HCT116 (cell line): ENCODE results near the gene PRR16. TPM values are rescaled to one million over a fixed set of nuclear protein-coding genes. Genes with fewer than 3 reads are reported as not detected.

Source experiments
- ATAC-seq: fragments of 200-7000 bp; cut with Tn5 transposase; 2 replicates; pipeline ENCODE4 v1.9.1; 2020; ENCODE audit warnings: mild to moderate bottlenecking, moderate library complexity
- BruUV-seq: library from RNA; stranded (reverse); fragments of 400-500 nt; replicated peaks from 2 replicates; lab custom pipeline; 2021; lab: Mats Ljungman, UMichigan
- CTCF ChIA-PET: fragments of 300-600 bp; sonication (Branson Sonifier 250); formaldehyde crosslinking; loops from one replicate; lab custom pipeline; 2021; ENCODE audit warnings: antibody characterized with exemption; lab: Charles Lee
- POLR2A ChIA-PET: fragments of 300-600, 350-600 bp; sonication (Branson Sonifier 250); formaldehyde crosslinking; loops from one replicate; lab custom pipeline; 2021; ENCODE audit warnings: antibody characterized with exemption; lab: Charles Lee
- RAD21 ChIA-PET, 2 experiments: fragments of 300-600 bp; sonication (Branson Sonifier 250); formaldehyde crosslinking; loops; one replicate each; lab custom pipeline; 2023; ENCODE audit warnings: low total read pairs in 2 of 2; ENCODE audit not compliant: uncharacterized antibody in 2 of 2, unreplicated experiment in 2 of 2, low non-redundant PET in 1 of 2; lab: Charles Lee
- DNase-seq: peaks from one replicate; pipeline ENCODE4 v3.0.0-alpha.2; 2010; ENCODE audit warnings: low read depth, low spot score
- H2AFZ ChIP-seq: fragments of 200-600 bp; shearing (Covaris generic), sonication (generic); 2 replicates; pipeline ENCODE4 v1.6.1; 2017; ENCODE audit warnings: low read depth, mixed run types, mixed read lengths, antibody characterized with exemption, low read length; ENCODE audit not compliant: poor library complexity, severe bottlenecking
- H3K27ac ChIP-seq: 2 replicates; pipeline ENCODE4 v1.5.1; 2012; ENCODE audit warnings: low read depth, low read length
- H3K27me3 ChIP-seq: fragments of 200-600 bp; sonication (generic); 2 replicates; pipeline ENCODE4 v1.6.1; 2016; ENCODE audit warnings: mixed run types, low read length, mixed read lengths; ENCODE audit not compliant: insufficient read depth
- H3K36me3 ChIP-seq, 2 experiments: fragments of 200-500 bp in 1 of 2; fragments of 200-600 bp in 1 of 2; sonication (Bioruptor generic) in 1 of 2; sonication (generic) in 1 of 2; 2 replicates each; pipeline versions ENCODE4 v1.5.1 to v1.6.1; 2014 to 2016; ENCODE audit warnings: low read length in 2 of 2, inconsistent platforms in 1 of 2, mixed read lengths in 1 of 2, mixed run types in 1 of 2; ENCODE audit not compliant: insufficient read depth in 2 of 2, control insufficient read depth in 1 of 2
- H3K4me1 ChIP-seq, 2 experiments: fragments of 200-600 bp in 1 of 2; sonication (generic) in 1 of 2; 2 replicates each; pipeline versions ENCODE4 v1.5.1 to v1.6.1; 2012 to 2017; ENCODE audit warnings: low read length in 2 of 2, inconsistent platforms in 1 of 2, mild to moderate bottlenecking in 1 of 2, mixed read lengths in 1 of 2, mixed run types in 1 of 2, moderate library complexity in 1 of 2; ENCODE audit not compliant: insufficient read depth in 2 of 2, control insufficient read depth in 1 of 2
- H3K4me2 ChIP-seq: fragments of 200-600 bp; sonication (generic); 2 replicates; pipeline ENCODE4 v1.6.1; 2017; ENCODE audit warnings: mixed run types, low read length, mixed read lengths
- H3K4me3 ChIP-seq, 2 experiments: fragments of 200-600 bp in 1 of 2; sonication (generic) in 1 of 2; replicated peaks in 1 of 2; 2 replicates each; pipeline ENCODE4 v1.5.1; 2011 to 2016; ENCODE audit warnings: low read length in 2 of 2, control low read depth in 1 of 2, low read depth in 1 of 2, mild to moderate bottlenecking in 1 of 2, mixed read lengths in 1 of 2, mixed run types in 1 of 2
- H3K79me2 ChIP-seq: fragments of 200-600 bp; sonication (generic); 2 replicates; pipeline ENCODE4 v1.6.1; 2017; ENCODE audit warnings: mild to moderate bottlenecking, mixed run types, low read length, moderate library complexity, mixed read lengths; ENCODE audit not compliant: insufficient read depth
- H3K9ac ChIP-seq: fragments of 200-600 bp; sonication (generic); 2 replicates; pipeline ENCODE4 v1.6.1; 2016; ENCODE audit warnings: low read length, mixed read lengths
- H3K9me2 ChIP-seq: fragments of 200-600 bp; sonication (generic), shearing (Covaris generic); 2 replicates; pipeline ENCODE4 v1.6.1; 2017; ENCODE audit warnings: mixed run types, mild to moderate bottlenecking, moderate library complexity; ENCODE audit not compliant: insufficient read depth
- H3K9me3 ChIP-seq, 2 experiments: fragments of 200-500 bp in 1 of 2; fragments of 200-600 bp in 1 of 2; sonication (Bioruptor generic) in 1 of 2; sonication (generic) in 1 of 2; 2 replicates each; pipeline ENCODE4 v1.6.1; 2014 to 2017; ENCODE audit warnings: low read length in 2 of 2, mixed read lengths in 2 of 2, inconsistent platforms in 1 of 2, low read depth in 1 of 2, mild to moderate bottlenecking in 1 of 2, mixed run types in 1 of 2, moderate library complexity in 1 of 2; ENCODE audit not compliant: control insufficient read depth in 1 of 2, insufficient read depth in 1 of 2
- H4K20me1 ChIP-seq: fragments of 200-600 bp; sonication (generic), shearing (Covaris generic); 2 replicates; pipeline ENCODE4 v1.6.1; 2017; ENCODE audit warnings: mixed run types, mild to moderate bottlenecking, moderate library complexity; ENCODE audit not compliant: insufficient read depth
- EZH2phosphoT487 ChIP-seq: fragments of 200-600 bp; IDR thresholded peaks from 2 replicates; pipeline ENCODE4 v1.6.1; 2018; ENCODE audit warnings: antibody characterized with exemption, borderline replicate concordance
- POLR2AphosphoS5 ChIP-seq: IDR thresholded peaks from 2 replicates; pipeline ENCODE4 v1.6.1; 2011; ENCODE audit warnings: mild to moderate bottlenecking, low read depth, low read length, moderate library complexity
- RAD21 ChIP-seq: IDR thresholded peaks from 2 replicates; pipeline ENCODE4 v1.6.1; 2012; ENCODE audit warnings: low read depth, mild to moderate bottlenecking
- ZFX ChIP-seq: fragments of 450-650 bp; IDR thresholded peaks from 2 replicates; pipeline ENCODE4 v1.6.1; 2017
- intact Hi-C: fragments of 100-400 bp; cut with micrococcal nuclease; formaldehyde crosslinking; loops from 2 replicates; pipeline ENCODE4 v1.10.0; 2022
- total RNA-seq: library from RNA; stranded (reverse); gene quantifications from one replicate; pipeline ENCODE4 v1.2.1, GENCODE V29; 2021; ENCODE audit not compliant: unreplicated experiment

PRR16 gene
- total RNA-seq, 1 experiment from 2014 or later: 0.42 TPM

DNA sequence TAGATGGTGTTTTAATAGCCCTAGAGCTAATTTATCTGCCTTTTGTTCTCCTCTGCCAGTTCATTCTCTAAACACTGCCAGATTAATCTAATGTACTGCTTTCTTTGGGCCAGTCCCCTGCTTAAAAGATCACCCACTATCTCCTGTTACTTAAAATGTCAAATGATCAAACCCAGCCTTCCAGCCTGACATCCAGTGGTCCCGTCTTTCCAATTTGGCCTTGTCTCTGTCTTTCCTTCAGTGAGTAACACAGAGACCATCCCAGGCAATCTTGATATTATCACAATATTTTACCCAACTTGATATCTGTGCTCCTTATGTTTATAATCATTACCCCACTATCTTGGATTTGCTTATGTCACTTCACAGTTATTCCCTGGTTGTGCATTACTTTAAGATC is 12.0 kb downstream of the PRR16 start:
- ATAC-seq: no peak
- Histone ChIP-seq H3K27me3 (no peaks in the 10 kb centered on the region), H3K79me2 (no peaks in the 10 kb centered on the region), H3K36me3 (no peaks in the 10 kb centered on the region), H3K4me3 (no peak overlapping the region), H3K9ac (no peak overlapping the region), H3K9me2 (no peaks in the 10 kb centered on the region), H4K20me1 (no peaks in the 10 kb centered on the region), H3K9me3 (no peaks in the 10 kb centered on the region), H3K27ac (no peak overlapping the region), H3K4me2 (no peak overlapping the region), H3K4me1 (no peaks in the 10 kb centered on the region), H2AFZ (no peak overlapping the region)
- DNase-seq: no peak
- intact Hi-C loops: no loop called here
- RAD21 ChIA-PET: no interaction called here
- no peak for TF ChIP-seq RAD21
- CTCF ChIA-PET: interaction anchor here (0.9 kb wide), 1 partner anchor 18 kb away, joined by 3 read pairs; no protein-coding TSS in a partner anchor
- no TSS peak for BruUV-seq
- POLR2A ChIA-PET: no interaction called here

GRCh38 chr5:120479066-120479465 is 15.0 kb downstream of the PRR16 start:
- Histone ChIP-seq H3K36me3 (no peaks in the 10 kb centered on the region), H3K4me2 (no peak overlapping the region), H3K4me1 (no peaks in the 10 kb centered on the region), H3K27ac (no peak overlapping the region), H4K20me1 (no peaks in the 10 kb centered on the region), H3K9ac (no peak overlapping the region), H2AFZ (no peak overlapping the region), H3K9me3 (no peaks in the 10 kb centered on the region), H3K4me3 (no peak overlapping the region), H3K27me3 (no peaks in the 10 kb centered on the region), H3K79me2 (no peaks in the 10 kb centered on the region), H3K9me2 (no peaks in the 10 kb centered on the region)
- POLR2A ChIA-PET: no interaction called here
- no peak for DNase-seq
- BruUV-seq: no TSS peak
- CTCF ChIA-PET: no interaction called here
- RAD21 ChIA-PET: no interaction called here
- intact Hi-C loops: no loop called here
- TF ChIP-seq ZFX (no peak), EZH2phosphoT487 (no peak), POLR2AphosphoS5 (no peak)
- no peak for ATAC-seq
